GM19099 (cell line): ENCODE measurements around the gene MAPKAPK3.

Source experiments
- POLR2A ChIP-seq: IDR thresholded peaks from 3 replicates; pipeline ENCODE4 v1.6.1; 2011; ENCODE audit warnings: low read depth; ENCODE audit not compliant: insufficient read length; ENCODE audit errors: extremely low read depth

MAPKAPK3 gene

GRCh38 chr3:50665081-50665840 is 48.3 kb downstream of the MAPKAPK3 start:
- no peak for TF ChIP-seq POLR2A

GRCh38 chr3:50666837-50667236 is 49.9 kb downstream of the MAPKAPK3 start:
- no peak for TF ChIP-seq POLR2A

DNA sequence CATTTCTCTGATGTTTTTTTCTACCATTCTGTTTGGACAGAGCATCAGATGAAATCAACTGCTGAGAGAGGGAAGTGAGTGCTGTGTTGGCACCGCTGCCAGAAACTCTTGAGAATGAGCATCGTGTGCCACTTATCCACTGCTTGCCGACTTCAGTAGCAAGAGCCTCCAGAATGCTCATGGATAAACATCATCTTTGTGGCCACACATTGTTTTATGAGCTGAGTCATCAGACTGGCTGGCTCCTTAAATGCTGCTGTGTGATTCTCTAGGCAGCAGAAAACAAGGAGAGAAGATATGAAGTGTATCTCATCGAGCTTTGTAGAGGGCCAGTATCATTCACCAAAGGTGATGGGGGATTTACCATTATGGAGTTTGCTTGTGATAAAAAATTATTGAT is 54.4 kb downstream of the MAPKAPK3 start:
- no peak for TF ChIP-seq POLR2A

- no peak for TF ChIP-seq POLR2A
Observed at GRCh38 chr3:50672656-50673055, 55.7 kb downstream of the MAPKAPK3 start.

GRCh38 chr3:50673931-50674330 is 57.0 kb downstream of the MAPKAPK3 start:
- TF ChIP-seq POLR2A = no peak

GRCh38 chr3:50674349-50675178 is 57.6 kb downstream of the MAPKAPK3 start, which contains the start of gene DOCK3:
DOCK3 (plus strand) TSS chr3:50674927; CDS start chr3:50675264, 337 bp downstream.
- no peak for TF ChIP-seq POLR2A

- no peak for TF ChIP-seq POLR2A
Observed at GRCh38 chr3:50675179-50676030, 58.5 kb downstream of the MAPKAPK3 start.

- TF ChIP-seq POLR2A = no peak
Observed at GRCh38 chr3:50676031-50676705, 59.2 kb downstream of the MAPKAPK3 start.

DNA sequence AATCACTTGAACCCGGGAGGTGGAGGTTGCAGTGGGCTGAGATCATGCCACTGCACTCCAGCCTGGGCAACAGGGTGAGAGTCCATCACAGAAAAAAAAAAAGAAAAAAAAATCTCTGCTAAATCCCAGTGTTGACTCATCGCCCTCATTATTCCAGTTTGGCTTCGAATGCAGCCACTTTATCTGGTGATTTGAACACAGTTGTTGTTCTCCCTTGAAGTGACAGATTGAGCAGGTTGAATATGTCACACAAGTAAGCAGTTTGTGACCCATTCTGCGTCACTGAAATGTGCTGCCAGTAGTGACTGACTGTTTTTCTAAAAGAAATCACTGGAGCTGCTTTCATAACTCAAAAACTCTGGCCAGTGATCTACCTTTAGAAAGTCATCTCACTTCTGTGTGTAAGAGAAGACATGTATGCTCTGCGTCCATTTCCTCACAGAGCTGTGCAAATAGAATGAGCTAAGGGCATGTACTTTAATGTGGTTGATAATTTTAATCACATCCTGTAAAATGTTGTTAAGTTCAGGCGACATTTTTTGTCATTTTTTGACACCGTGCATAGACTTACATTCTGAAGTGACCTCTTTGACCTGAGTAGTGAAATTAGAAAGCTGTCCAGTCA is 70.3 kb downstream of the MAPKAPK3 start:
- TF ChIP-seq POLR2A = no peak

DNA sequence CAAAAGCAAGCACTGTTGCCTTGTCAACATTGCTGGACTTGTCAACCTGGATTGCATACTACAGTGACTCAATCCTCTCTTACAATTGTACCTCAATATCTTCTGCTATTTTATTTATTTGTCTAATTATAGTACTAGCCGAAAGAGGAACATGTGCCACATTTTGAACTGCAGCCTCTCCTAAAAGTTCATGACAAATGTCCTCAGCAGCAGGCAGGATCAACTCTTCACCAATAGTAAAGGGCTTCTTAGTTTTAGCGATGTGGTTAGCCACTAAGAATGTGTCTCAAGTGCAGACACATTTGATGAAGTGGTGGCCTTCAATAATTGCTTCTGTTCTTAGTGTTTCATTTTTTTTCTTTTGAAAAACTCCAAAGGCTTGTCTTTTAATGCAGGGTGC is 71.0 kb downstream of the MAPKAPK3 start:
- no peak for TF ChIP-seq POLR2A

- TF ChIP-seq POLR2A = no peak
Observed at GRCh38 chr3:50689558-50689957, 72.6 kb downstream of the MAPKAPK3 start.

- TF ChIP-seq POLR2A = no peak
Observed at GRCh38 chr3:50695031-50695430, 78.1 kb downstream of the MAPKAPK3 start.

GRCh38 chr3:50696276-50696675 is 79.3 kb downstream of the MAPKAPK3 start:
- no peak for TF ChIP-seq POLR2A

DNA sequence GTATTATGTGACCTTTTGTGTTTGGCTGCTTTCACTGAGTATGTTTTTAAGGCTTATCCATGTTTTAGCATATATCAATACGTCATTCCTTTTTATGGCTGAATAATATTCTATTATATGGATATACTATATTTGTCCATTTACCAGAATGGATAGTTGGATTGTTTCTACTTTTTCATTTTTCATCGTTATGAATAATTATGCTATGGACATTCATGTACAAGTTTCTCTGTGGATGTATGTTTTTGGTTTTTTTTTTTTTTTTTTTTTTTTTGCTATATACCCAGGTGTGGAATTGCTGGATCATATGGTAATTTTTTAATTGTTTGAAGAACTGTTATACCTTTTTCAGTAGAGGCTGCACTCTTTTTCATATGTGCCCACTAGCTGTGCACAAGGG is 81.3 kb downstream of the MAPKAPK3 start:
- TF ChIP-seq POLR2A = no peak
